ENCODE results near the gene UGT1A6.

GRCh38 chr2:233817361-233817911, 124.7 kb downstream of the UGT1A6 start:
- TF ChIP-seq CTCF (IDR thresholded peaks at IDR 0.05; ENCODE audit: low read length): no peak
- TF ChIP-seq EZH2 (IDR thresholded peaks at IDR 0.05; ENCODE audit: borderline replicate concordance, low read length): no peak
